ENCODE data around the gene PRSS3. TPM values are rescaled to one million over a fixed set of nuclear protein-coding genes. Genes with fewer than 3 reads are reported as not detected.
"Not testable (repeated sequence)": the region's sequence is repeated elsewhere in the genome, so short reads cannot be mapped to it uniquely, and the experiment has no call there.

Gene PRSS3
- total RNA-seq, 3 donors from 2014 or later, result 0.33 TPM; not detected in 2

GRCh38 chr9:33846231-33846630 lies 50.9 kb downstream of the PRSS3 start:
- intact Hi-C loops (cut with DNase I; ENCODE audit: low total_unique reads), result no loop called here
- TF ChIP-seq POLR2A (IDR thresholded peaks at IDR 0.05), result no peak
- TF ChIP-seq POLR2AphosphoS5 (IDR thresholded peaks at IDR 0.05), result no peak
- TF ChIP-seq, protein P1, sequence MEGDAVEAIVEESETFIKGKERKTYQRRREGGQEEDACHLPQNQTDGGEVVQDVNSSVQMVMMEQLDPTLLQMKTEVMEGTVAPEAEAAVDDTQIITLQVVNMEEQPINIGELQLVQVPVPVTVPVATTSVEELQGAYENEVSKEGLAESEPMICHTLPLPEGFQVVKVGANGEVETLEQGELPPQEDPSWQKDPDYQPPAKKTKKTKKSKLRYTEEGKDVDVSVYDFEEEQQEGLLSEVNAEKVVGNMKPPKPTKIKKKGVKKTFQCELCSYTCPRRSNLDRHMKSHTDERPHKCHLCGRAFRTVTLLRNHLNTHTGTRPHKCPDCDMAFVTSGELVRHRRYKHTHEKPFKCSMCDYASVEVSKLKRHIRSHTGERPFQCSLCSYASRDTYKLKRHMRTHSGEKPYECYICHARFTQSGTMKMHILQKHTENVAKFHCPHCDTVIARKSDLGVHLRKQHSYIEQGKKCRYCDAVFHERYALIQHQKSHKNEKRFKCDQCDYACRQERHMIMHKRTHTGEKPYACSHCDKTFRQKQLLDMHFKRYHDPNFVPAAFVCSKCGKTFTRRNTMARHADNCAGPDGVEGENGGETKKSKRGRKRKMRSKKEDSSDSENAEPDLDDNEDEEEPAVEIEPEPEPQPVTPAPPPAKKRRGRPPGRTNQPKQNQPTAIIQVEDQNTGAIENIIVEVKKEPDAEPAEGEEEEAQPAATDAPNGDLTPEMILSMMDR (IDR thresholded peaks at IDR 0.05), result no peak
- Histone ChIP-seq H3K27me3 (no peaks in the 10 kb centered on the region), H3K27ac (no peak overlapping the region), H3K4me3 (no peak overlapping the region), H3K9me3 (no peaks in the 10 kb centered on the region), H3K36me3 (no peaks in the 10 kb centered on the region), H3K4me1 (peaks cover 0 to 1% of the 10 kb centered on the region in 2 donors)
- no peak for DNase-seq (ENCODE audit: low spot score in 2 of 2)

DNA sequence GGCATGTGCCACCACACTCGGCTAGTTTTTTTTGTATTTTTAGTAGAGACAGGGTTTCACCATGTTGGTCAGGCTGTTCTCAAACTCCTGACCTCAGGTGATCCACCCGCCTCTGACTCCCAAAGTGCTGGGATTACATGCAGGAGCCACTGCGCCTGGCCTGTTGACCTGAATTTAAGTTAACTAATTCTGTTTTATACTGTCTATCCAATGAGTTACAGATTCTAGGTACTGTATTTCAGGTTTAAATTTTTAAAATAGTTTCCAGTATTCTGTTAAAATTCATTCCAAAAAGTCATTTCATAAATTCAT lies 52.5 kb downstream of the PRSS3 start:
- H3K4me1 ChIP-seq, result peaks cover 0 to 12% of the 10 kb centered on the region in 2 donors
- intact Hi-C loops (cut with DNase I; ENCODE audit: low total_unique reads); DNase-seq (ENCODE audit: low spot score in 2 of 2); H3K4me3 ChIP-seq; H3K9me3 ChIP-seq; H3K36me3 ChIP-seq; H3K27ac ChIP-seq; H3K27me3 ChIP-seq: not testable (repeated sequence)

Other genes with a start within 250 kb of the PRSS3 start
- 10 to 100 TPM; 21.2 to 35.0 (median 22.6) TPM for gene UBE2R2, start 21.6 kb downstream of the PRSS3 start, total RNA-seq

Data from breast epithelium (tissue), 4 donors.